ENCODE measurements around the gene BIRC2.

Gene BIRC2

GRCh38 chr11:102415304-102415916 lies 68.4 kb downstream of the BIRC2 start:
- no peak overlapping the region for H2AFZ ChIP-seq (ENCODE audit: low read length)
- H3K79me2 ChIP-seq (ENCODE audit: low read length) = peaks cover 97% of the 10 kb centered on the region
- no peak overlapping the region for H3K27ac ChIP-seq (ENCODE audit: low read length)
- H3K4me3 ChIP-seq (ENCODE audit: low read length) = no peak overlapping the region
- H3K4me2 ChIP-seq (ENCODE audit: low read depth, low read length) = no peak overlapping the region
- H3K36me3 ChIP-seq (replicated peaks; ENCODE audit: insufficient read depth, low read length) = no peaks in the 10 kb centered on the region
- peaks cover 35% of the 10 kb centered on the region for H4K20me1 ChIP-seq (ENCODE audit: insufficient read depth, low read length)
- no peak overlapping the region for H3K9ac ChIP-seq (ENCODE audit: low read length)
- H3K4me1 ChIP-seq (ENCODE audit: low read length) = no peaks in the 10 kb centered on the region
- H3K9me3 ChIP-seq (replicated peaks; ENCODE audit: insufficient read depth, low read length) = no peaks in the 10 kb centered on the region
- no peak for TF ChIP-seq EZH2phosphoT487 (IDR thresholded peaks at IDR 0.05; ENCODE audit: low read length)
- no peaks in the 10 kb centered on the region for H3K27me3 ChIP-seq (replicated peaks; ENCODE audit: insufficient read depth, low read length)
- no peaks in the 10 kb centered on the region for H3K9me2 ChIP-seq (replicated peaks; ENCODE audit: insufficient read depth, low read length)
- H3F3A ChIP-seq (ENCODE audit: insufficient read depth, low read length) = no peaks in the 10 kb centered on the region
- no peak for DNase-seq

- Histone ChIP-seq H3K27ac (ENCODE audit: low read length) (no peak overlapping the region), H2AFZ (ENCODE audit: low read length) (no peak overlapping the region), H3K9ac (ENCODE audit: low read length) (no peak overlapping the region), H3K79me2 (ENCODE audit: low read length) (peaks cover 99% of the 10 kb centered on the region), H3K36me3 (replicated peaks; ENCODE audit: insufficient read depth, low read length) (no peaks in the 10 kb centered on the region), H3K4me3 (ENCODE audit: low read length) (no peak overlapping the region), H3K27me3 (replicated peaks; ENCODE audit: insufficient read depth, low read length) (no peaks in the 10 kb centered on the region), H4K20me1 (ENCODE audit: insufficient read depth, low read length) (peaks cover 35% of the 10 kb centered on the region), H3K9me3 (replicated peaks; ENCODE audit: insufficient read depth, low read length) (no peaks in the 10 kb centered on the region), H3F3A (ENCODE audit: insufficient read depth, low read length) (no peaks in the 10 kb centered on the region), H3K4me1 (ENCODE audit: low read length) (no peaks in the 10 kb centered on the region), H3K4me2 (ENCODE audit: low read depth, low read length) (no peak overlapping the region), H3K9me2 (replicated peaks; ENCODE audit: insufficient read depth, low read length) (no peaks in the 10 kb centered on the region)
- TF ChIP-seq EZH2phosphoT487 (IDR thresholded peaks at IDR 0.05; ENCODE audit: low read length) (no peak), EZH2 (optimal IDR thresholded peaks at IDR 0.05; ENCODE audit: low read depth, low read length) (no peak)
- TF ChIP-seq, protein P1, sequence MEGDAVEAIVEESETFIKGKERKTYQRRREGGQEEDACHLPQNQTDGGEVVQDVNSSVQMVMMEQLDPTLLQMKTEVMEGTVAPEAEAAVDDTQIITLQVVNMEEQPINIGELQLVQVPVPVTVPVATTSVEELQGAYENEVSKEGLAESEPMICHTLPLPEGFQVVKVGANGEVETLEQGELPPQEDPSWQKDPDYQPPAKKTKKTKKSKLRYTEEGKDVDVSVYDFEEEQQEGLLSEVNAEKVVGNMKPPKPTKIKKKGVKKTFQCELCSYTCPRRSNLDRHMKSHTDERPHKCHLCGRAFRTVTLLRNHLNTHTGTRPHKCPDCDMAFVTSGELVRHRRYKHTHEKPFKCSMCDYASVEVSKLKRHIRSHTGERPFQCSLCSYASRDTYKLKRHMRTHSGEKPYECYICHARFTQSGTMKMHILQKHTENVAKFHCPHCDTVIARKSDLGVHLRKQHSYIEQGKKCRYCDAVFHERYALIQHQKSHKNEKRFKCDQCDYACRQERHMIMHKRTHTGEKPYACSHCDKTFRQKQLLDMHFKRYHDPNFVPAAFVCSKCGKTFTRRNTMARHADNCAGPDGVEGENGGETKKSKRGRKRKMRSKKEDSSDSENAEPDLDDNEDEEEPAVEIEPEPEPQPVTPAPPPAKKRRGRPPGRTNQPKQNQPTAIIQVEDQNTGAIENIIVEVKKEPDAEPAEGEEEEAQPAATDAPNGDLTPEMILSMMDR (IDR thresholded peaks at IDR 0.05; ENCODE audit: low read length) = no peak
- DNase-seq = no peak
These were observed 70.0 kb downstream of the BIRC2 start for GRCh38 chr11:102416976-102417375.

GRCh38 chr11:102419181-102419580 lies 72.2 kb downstream of the BIRC2 start:
- H2AFZ ChIP-seq (ENCODE audit: low read length) = no peak overlapping the region
- no peaks in the 10 kb centered on the region for H3K9me3 ChIP-seq (replicated peaks; ENCODE audit: insufficient read depth, low read length)
- no peak overlapping the region for H3K4me3 ChIP-seq (ENCODE audit: low read length)
- H3K4me1 ChIP-seq (ENCODE audit: low read length) = no peaks in the 10 kb centered on the region
- TF ChIP-seq EZH2 (optimal IDR thresholded peaks at IDR 0.05; ENCODE audit: low read depth, low read length) (no peak), EZH2phosphoT487 (IDR thresholded peaks at IDR 0.05; ENCODE audit: low read length) (no peak)
- H3K27ac ChIP-seq (ENCODE audit: low read length) = no peak overlapping the region
- H3K79me2 ChIP-seq (ENCODE audit: low read length) = peaks cover 98% of the 10 kb centered on the region
- no peaks in the 10 kb centered on the region for H3K36me3 ChIP-seq (replicated peaks; ENCODE audit: insufficient read depth, low read length)
- no peak overlapping the region for H3K4me2 ChIP-seq (ENCODE audit: low read depth, low read length)
- H3K9me2 ChIP-seq (replicated peaks; ENCODE audit: insufficient read depth, low read length) = no peaks in the 10 kb centered on the region
- H4K20me1 ChIP-seq (ENCODE audit: insufficient read depth, low read length) = peaks cover 23% of the 10 kb centered on the region
- DNase-seq = no peak
- H3K27me3 ChIP-seq (replicated peaks; ENCODE audit: insufficient read depth, low read length) = no peaks in the 10 kb centered on the region
- H3F3A ChIP-seq (ENCODE audit: insufficient read depth, low read length) = no peaks in the 10 kb centered on the region
- H3K9ac ChIP-seq (ENCODE audit: low read length) = no peak overlapping the region

GRCh38 chr11:102420547-102420946 lies 73.5 kb downstream of the BIRC2 start:
- H3F3A ChIP-seq (ENCODE audit: insufficient read depth, low read length) = no peaks in the 10 kb centered on the region
- H3K36me3 ChIP-seq (replicated peaks; ENCODE audit: insufficient read depth, low read length) = no peaks in the 10 kb centered on the region
- no peak overlapping the region for H3K4me3 ChIP-seq (ENCODE audit: low read length)
- H3K27me3 ChIP-seq (replicated peaks; ENCODE audit: insufficient read depth, low read length) = no peaks in the 10 kb centered on the region
- no peaks in the 10 kb centered on the region for H3K4me1 ChIP-seq (ENCODE audit: low read length)
- no peak overlapping the region for H2AFZ ChIP-seq (ENCODE audit: low read length)
- peaks cover 97% of the 10 kb centered on the region for H3K79me2 ChIP-seq (ENCODE audit: low read length)
- 0 out of 2 replicates have a peak, but pooled peaks cover 9% of the 10 kb centered on the region for H4K20me1 ChIP-seq (ENCODE audit: insufficient read depth, low read length)
- H3K9me2 ChIP-seq (replicated peaks; ENCODE audit: insufficient read depth, low read length) = no peaks in the 10 kb centered on the region
- H3K27ac ChIP-seq (ENCODE audit: low read length) = no peak overlapping the region
- no peak overlapping the region for H3K4me2 ChIP-seq (ENCODE audit: low read depth, low read length)
- H3K9ac ChIP-seq (ENCODE audit: low read length) = no peak overlapping the region
- DNase-seq = no peak
- H3K9me3 ChIP-seq (replicated peaks; ENCODE audit: insufficient read depth, low read length) = no peaks in the 10 kb centered on the region
- TF ChIP-seq EZH2 (optimal IDR thresholded peaks at IDR 0.05; ENCODE audit: low read depth, low read length) = no peak
